ENCODE results near the gene DOK4. TPM values are rescaled to one million over a fixed set of nuclear protein-coding genes. Genes with fewer than 3 reads are reported as not detected.
A peak's percentile ranks its signal among the peaks of the same experiment; 100 is the strongest.

Gene DOK4
- total RNA-seq, 1 experiment from 2014 or later, result 14.4 TPM

GRCh38 chr16:57479976-57480753 lies 6.1 kb downstream of the DOK4 start:
- Histone ChIP-seq H3K79me2 (ENCODE audit: insufficient read depth, low read length) (no peaks in the 10 kb centered on the region), H3K9ac (ENCODE audit: low read length) (no peak overlapping the region), H3K4me2 (ENCODE audit: low read length) (peak overlapping the region; percentile 48), H3K27ac (ENCODE audit: low read depth, low read length) (no peak overlapping the region), H3K9me3 (ENCODE audit: control insufficient read depth in 1 of 2, insufficient read depth in 1 of 2, low read depth in 1 of 2, low read length in 2 of 2) (no peaks in the 10 kb centered on the region), H2AFZ (ENCODE audit: low read depth, low read length, poor library complexity, severe bottlenecking) (no peak overlapping the region), H3K4me3 (replicated peaks in 1 of 2; ENCODE audit: low read depth in 1 of 2, low read length in 2 of 2) (no peak overlapping the region), H3K36me3 (ENCODE audit: control insufficient read depth in 1 of 2, insufficient read depth in 2 of 2, low read length in 2 of 2) (no peaks in the 10 kb centered on the region), H3K27me3 (ENCODE audit: insufficient read depth, low read length) (no peaks in the 10 kb centered on the region), H4K20me1 (ENCODE audit: insufficient read depth) (no peaks in the 10 kb centered on the region), H3K9me2 (ENCODE audit: insufficient read depth) (no peaks in the 10 kb centered on the region), H3K4me1 (ENCODE audit: control insufficient read depth in 1 of 2, insufficient read depth in 2 of 2, low read length in 2 of 2) (peaks cover 19 to 35% of the 10 kb centered on the region in 2 experiments; a peak in 3 of 4 replicates)
- ATAC-seq (no peak), DNase-seq (ENCODE audit: low read depth, low spot score) (no peak)
- RAD21 ChIA-PET (ENCODE audit: low non-redundant PET in 1 of 2, low total read pairs in 2 of 2, uncharacterized antibody in 2 of 2, unreplicated experiment in 2 of 2), result no interaction called here
- no TSS peak for BruUV-seq (replicated peaks)
- POLR2A ChIA-PET, result no interaction called here
- TF ChIP-seq CBX3 (IDR thresholded peaks at IDR 0.05; ENCODE audit: low read depth) (no peak), SRF (IDR thresholded peaks at IDR 0.05; ENCODE audit: low read depth) (no peak), POLR2AphosphoS5 (IDR thresholded peaks at IDR 0.05; ENCODE audit: low read depth, low read length) (no peak), CEBPB (IDR thresholded peaks at IDR 0.05; ENCODE audit: low read depth) (no peak), RAD21 (IDR thresholded peaks at IDR 0.05; ENCODE audit: low read depth) (no peak), EZH2 (IDR thresholded peaks at IDR 0.05) (no peak), ZFX (IDR thresholded peaks at IDR 0.05) (no peak), SIN3A (IDR thresholded peaks at IDR 0.05; ENCODE audit: low read depth) (no peak), REST (IDR thresholded peaks at IDR 0.05; ENCODE audit: low read depth) (no peak), ELF1 (IDR thresholded peaks at IDR 0.05; ENCODE audit: borderline replicate concordance, low read depth) (no peak), TCF7L2 (IDR thresholded peaks at IDR 0.05; ENCODE audit: borderline replicate concordance, extremely low read depth, insufficient read depth, insufficient read length) (no peak)
- CTCF ChIA-PET, result no interaction called here
- intact Hi-C loops (cut with micrococcal nuclease), result no loop called here
